Caco-2 (cell line): Measurements from ENCODE around the gene RASD2. TPM values are rescaled to one million over a fixed set of nuclear protein-coding genes. Genes with fewer than 3 reads are reported as not detected.

Source experiments
- BruUV-seq: library from RNA; stranded (reverse); fragments of 400-500 nt; replicated peaks from 2 replicates; lab custom pipeline; 2021; lab: Mats Ljungman, UMichigan
- CTCF ChIA-PET: fragments of 300-600 bp; sonication (Branson Sonifier 250); formaldehyde crosslinking; loops from one replicate; lab custom pipeline; 2022; ENCODE audit warnings: antibody characterized with exemption; lab: Charles Lee
- POLR2A ChIA-PET: fragments of 300-600 bp; sonication (Branson Sonifier 250); formaldehyde crosslinking; loops from one replicate; lab custom pipeline; 2022; ENCODE audit warnings: antibody characterized with exemption; lab: Charles Lee
- DNase-seq, 2 experiments: peaks; one replicate each; pipeline versions ENCODE4 v3.0.0 to v3.0.0-alpha.2; 2020 to 2022
- H3K27me3 ChIP-seq: replicated peaks from 2 replicates; pipeline ENCODE4 v1.6.0; 2011; ENCODE audit warnings: low read length; ENCODE audit not compliant: control insufficient read depth, insufficient read depth
- H3K36me3 ChIP-seq: 2 replicates; pipeline ENCODE4 v1.5.1; 2011; ENCODE audit warnings: low read length; ENCODE audit not compliant: control insufficient read depth, insufficient read depth
- H3K4me1 ChIP-seq: fragments of 250-450 bp; sonication (Bioruptor Pico); 2 replicates; pipeline ENCODE4 v1.5.1; 2020; ENCODE audit warnings: mild to moderate bottlenecking
- H3K4me3 ChIP-seq: 2 replicates; pipeline ENCODE4 v1.5.1; 2011; ENCODE audit warnings: low read depth, mild to moderate bottlenecking, control low read depth, low read length
- H3K9me3 ChIP-seq: fragments of 250-450 bp; sonication (Bioruptor Pico); 2 replicates; pipeline ENCODE4 v1.5.1; 2020; ENCODE audit warnings: mild to moderate bottlenecking, moderate library complexity
- H3K27ac Mint-ChIP-seq: one replicate; pipeline ENCODE4 v1.8.0; 2022; ENCODE audit warnings: mixed read lengths; ENCODE audit not compliant: unreplicated experiment
- H3K27me3 Mint-ChIP-seq: one replicate; pipeline ENCODE4 v1.8.0; 2022; ENCODE audit warnings: mixed read lengths; ENCODE audit not compliant: insufficient read depth, unreplicated experiment
- H3K36me3 Mint-ChIP-seq: one replicate; pipeline ENCODE4 v1.8.0; 2022; ENCODE audit warnings: mild to moderate bottlenecking, mixed read lengths; ENCODE audit not compliant: insufficient read depth, unreplicated experiment
- H3K4me1 Mint-ChIP-seq: one replicate; pipeline ENCODE4 v1.8.0; 2022; ENCODE audit warnings: low read depth, mixed read lengths; ENCODE audit not compliant: unreplicated experiment
- H3K4me3 Mint-ChIP-seq: one replicate; pipeline ENCODE4 v1.8.0; 2022; ENCODE audit warnings: mild to moderate bottlenecking, moderate library complexity, mixed read lengths; ENCODE audit not compliant: unreplicated experiment
- H3K9me3 Mint-ChIP-seq: one replicate; pipeline ENCODE4 v1.8.0; 2022; ENCODE audit warnings: mixed read lengths; ENCODE audit not compliant: unreplicated experiment
- CTCF ChIP-seq, 2 experiments: fragments of 200-600 bp in 1 of 2; IDR thresholded peaks; 1 replicate in 1 of 2; 2 replicates in 1 of 2; pipeline versions ENCODE4 v1.5.1 to v1.8.0; 2011 to 2022; ENCODE audit warnings: antibody characterized with exemption in 1 of 2, control low read depth in 1 of 2, inconsistent platforms in 1 of 2, low read depth in 1 of 2, low read length in 1 of 2, mild to moderate bottlenecking in 1 of 2, moderate library complexity in 1 of 2; ENCODE audit not compliant: insufficient read depth in 1 of 2, severe bottlenecking in 1 of 2, unreplicated experiment in 1 of 2
- intact Hi-C: fragments of 100-400 bp; cut with micrococcal nuclease; formaldehyde crosslinking; loops from one replicate; pipeline ENCODE4 v1.10.0; 2022; ENCODE audit not compliant: unreplicated experiment
- total RNA-seq: library from RNA; stranded (reverse); gene quantifications from 2 replicates; pipeline ENCODE4 v1.2.3, GENCODE V29; 2022

Gene RASD2
- total RNA-seq, 1 experiment from 2014 or later = 0.09 TPM

GRCh38 chr22:35558031-35558430, 17.4 kb downstream of the RASD2 start:
- no peak overlapping the region for H3K27ac Mint-ChIP-seq
- no peak for TF ChIP-seq CTCF (IDR thresholded peaks at IDR 0.05; ENCODE audit: insufficient read depth in 1 of 2, low read depth in 1 of 2, low read length in 1 of 2, severe bottlenecking in 1 of 2, unreplicated experiment in 1 of 2)
- no TSS peak for BruUV-seq
- CTCF ChIA-PET = no interaction called here
- peaks cover 11% of the 10 kb centered on the region for H3K4me1 ChIP-seq
- POLR2A ChIA-PET = no interaction called here
- no peak overlapping the region for H3K4me3 ChIP-seq
- H3K36me3 ChIP-seq = no peaks in the 10 kb centered on the region
- no peak for DNase-seq
- H3K27me3 Mint-ChIP-seq = no peaks in the 10 kb centered on the region
- H3K36me3 Mint-ChIP-seq = no peaks in the 10 kb centered on the region
- H3K27me3 ChIP-seq = no peaks in the 10 kb centered on the region; the same call in 1 of the 2 replicates
- H3K4me3 Mint-ChIP-seq = no peak overlapping the region
- H3K9me3 ChIP-seq = no peaks in the 10 kb centered on the region
- intact Hi-C loops = no loop called here
- no peaks in the 10 kb centered on the region for H3K9me3 Mint-ChIP-seq
- H3K4me1 Mint-ChIP-seq = peaks cover 13% of the 10 kb centered on the region

GRCh38 chr22:35558719-35559118, 18.1 kb downstream of the RASD2 start:
- Mint-ChIP-seq H3K27ac (no peak overlapping the region), H3K27me3 (no peaks in the 10 kb centered on the region), H3K9me3 (no peaks in the 10 kb centered on the region), H3K4me3 (no peak overlapping the region), H3K36me3 (no peaks in the 10 kb centered on the region), H3K4me1 (peaks cover 13% of the 10 kb centered on the region)
- Histone ChIP-seq H3K27me3 (no peaks in the 10 kb centered on the region; the same call in 1 of the 2 replicates), H3K4me3 (no peak overlapping the region), H3K36me3 (no peaks in the 10 kb centered on the region), H3K4me1 (peaks cover 11% of the 10 kb centered on the region), H3K9me3 (no peaks in the 10 kb centered on the region)
- no peak for TF ChIP-seq CTCF (IDR thresholded peaks at IDR 0.05; ENCODE audit: insufficient read depth in 1 of 2, low read depth in 1 of 2, low read length in 1 of 2, severe bottlenecking in 1 of 2, unreplicated experiment in 1 of 2)
- BruUV-seq = no TSS peak
- POLR2A ChIA-PET = no interaction called here
- CTCF ChIA-PET = no interaction called here
- intact Hi-C loops = no loop called here
- DNase-seq = no peak

GRCh38 chr22:35559354-35560005, 18.8 kb downstream of the RASD2 start:
- Histone ChIP-seq H3K9me3 (no peaks in the 10 kb centered on the region), H3K4me1 (peaks cover 11% of the 10 kb centered on the region), H3K27me3 (no peaks in the 10 kb centered on the region; the same call in 1 of the 2 replicates), H3K36me3 (no peaks in the 10 kb centered on the region), H3K4me3 (no peak overlapping the region)
- TF ChIP-seq CTCF (IDR thresholded peaks at IDR 0.05; ENCODE audit: insufficient read depth in 1 of 2, low read depth in 1 of 2, low read length in 1 of 2, severe bottlenecking in 1 of 2, unreplicated experiment in 1 of 2) = no peak
- intact Hi-C loops = no loop called here
- H3K27ac Mint-ChIP-seq = no peak overlapping the region
- no TSS peak for BruUV-seq
- H3K4me3 Mint-ChIP-seq = no peak overlapping the region
- H3K36me3 Mint-ChIP-seq = no peaks in the 10 kb centered on the region
- H3K9me3 Mint-ChIP-seq = no peaks in the 10 kb centered on the region
- no peaks in the 10 kb centered on the region for H3K27me3 Mint-ChIP-seq
- ChIA-PET POLR2A (no interaction called here), CTCF (no interaction called here)
- DNase-seq = no peak
- peaks cover 13% of the 10 kb centered on the region for H3K4me1 Mint-ChIP-seq
